H9 (cell line): ENCODE measurements around the gene SELENOV. TPM values are rescaled to one million over a fixed set of nuclear protein-coding genes. Genes with fewer than 3 reads are reported as not detected.
A peak's percentile ranks its signal among the peaks of the same experiment; 100 is the strongest.

Source experiments
- DNase-seq: peaks from one replicate; pipeline ENCODE4 v3.0.0-alpha.2; 2017
- H2AFZ ChIP-seq: one replicate; pipeline ENCODE4 v1.6.1; 2013; ENCODE audit warnings: mild to moderate bottlenecking, low read length, control low read depth, moderate library complexity
- H2AK5ac ChIP-seq: 2 replicates; pipeline ENCODE4 v1.6.1; 2013; ENCODE audit warnings: low read length, control low read depth, mixed read lengths; ENCODE audit not compliant: insufficient read length
- H2BK120ac ChIP-seq: one replicate; pipeline ENCODE4 v1.6.1; 2013; ENCODE audit warnings: low read depth, mild to moderate bottlenecking, low read length, control low read depth, inconsistent platforms; ENCODE audit not compliant: poor library complexity, severe bottlenecking
- H2BK12ac ChIP-seq: 2 replicates; pipeline ENCODE4 v1.6.1; 2013; ENCODE audit warnings: low read length, control low read depth, mixed read lengths, low read depth; ENCODE audit not compliant: insufficient read length
- H2BK15ac ChIP-seq: 2 replicates; pipeline ENCODE4 v1.6.1; 2013; ENCODE audit warnings: low read depth, low read length, control low read depth
- H2BK20ac ChIP-seq: one replicate; pipeline ENCODE4 v1.6.1; 2013; ENCODE audit warnings: low read depth, mild to moderate bottlenecking, low read length, control low read depth, inconsistent platforms; ENCODE audit not compliant: poor library complexity, severe bottlenecking
- H2BK5ac ChIP-seq: 2 replicates; pipeline ENCODE4 v1.6.1; 2013; ENCODE audit warnings: low read length, control low read depth, mixed read lengths; ENCODE audit not compliant: insufficient read length
- H3K14ac ChIP-seq: 2 replicates; pipeline ENCODE4 v1.6.1; 2013; ENCODE audit warnings: low read length, control low read depth; ENCODE audit not compliant: insufficient read depth
- H3K18ac ChIP-seq: 2 replicates; pipeline ENCODE4 v1.6.1; 2013; ENCODE audit warnings: low read depth, mild to moderate bottlenecking, mixed read lengths, low read length, control low read depth; ENCODE audit not compliant: insufficient read length
- H3K23ac ChIP-seq: 2 replicates; pipeline ENCODE4 v1.6.1; 2013; ENCODE audit warnings: low read length, control low read depth, mixed read lengths, low read depth; ENCODE audit not compliant: insufficient read length
- H3K23me2 ChIP-seq: 2 replicates; pipeline ENCODE4 v1.6.1; 2013; ENCODE audit warnings: low read depth, mild to moderate bottlenecking, mixed read lengths, low read length, control low read depth; ENCODE audit not compliant: insufficient read length, poor library complexity, severe bottlenecking
- H3K27ac ChIP-seq: 2 replicates; pipeline ENCODE4 v1.5.1; 2013; ENCODE audit warnings: low read length, control low read depth, mixed read lengths, low read depth; ENCODE audit not compliant: insufficient read length
- H3K27me3 ChIP-seq: 2 replicates; pipeline ENCODE4 v1.6.1; 2013; ENCODE audit warnings: low read length, control low read depth, inconsistent platforms; ENCODE audit not compliant: insufficient read depth
- H3K4ac ChIP-seq: 2 replicates; pipeline ENCODE4 v1.6.1; 2013; ENCODE audit warnings: low read depth, mild to moderate bottlenecking, control low read depth, inconsistent platforms, low read length, moderate library complexity
- H3K4me1 ChIP-seq: 2 replicates; pipeline ENCODE4 v1.6.1; 2013; ENCODE audit warnings: low read length, control low read depth, inconsistent platforms; ENCODE audit not compliant: insufficient read depth
- H3K4me2 ChIP-seq: 2 replicates; pipeline ENCODE4 v1.6.1; 2013; ENCODE audit warnings: low read length, control low read depth, mixed read lengths; ENCODE audit not compliant: insufficient read length, insufficient read depth
- H3K56ac ChIP-seq: 2 replicates; pipeline ENCODE4 v1.6.1; 2013; ENCODE audit warnings: low read depth, mild to moderate bottlenecking, mixed read lengths, low read length, control low read depth; ENCODE audit not compliant: insufficient read length
- H3K79me1 ChIP-seq: 2 replicates; pipeline ENCODE4 v1.6.1; 2013; ENCODE audit warnings: low read depth, mild to moderate bottlenecking, moderate library complexity, low read length, control low read depth, inconsistent platforms; ENCODE audit not compliant: insufficient read depth, poor library complexity, severe bottlenecking
- H3K79me2 ChIP-seq: 2 replicates; pipeline ENCODE4 v1.6.1; 2013; ENCODE audit warnings: low read length, control low read depth, inconsistent platforms; ENCODE audit not compliant: insufficient read depth
- H3K9ac ChIP-seq: 2 replicates; pipeline ENCODE4 v1.6.1; 2013; ENCODE audit warnings: low read length, control low read depth, mixed read lengths; ENCODE audit not compliant: insufficient read length; ENCODE audit errors: extremely low read depth
- H3K9me3 ChIP-seq: one replicate; pipeline ENCODE4 v1.6.1; 2013; ENCODE audit warnings: low read depth, low read length, inconsistent platforms; ENCODE audit not compliant: control insufficient read depth
- H3T11ph ChIP-seq: one replicate; pipeline ENCODE4 v1.6.1; 2013; ENCODE audit warnings: mild to moderate bottlenecking, low read length, control low read depth, inconsistent platforms
- H4K20me1 ChIP-seq: one replicate; pipeline ENCODE4 v1.6.1; 2013; ENCODE audit not compliant: control insufficient read depth, insufficient read length, insufficient read depth
- H4K5ac ChIP-seq: 2 replicates; pipeline ENCODE4 v1.6.1; 2013; ENCODE audit warnings: low read depth, mild to moderate bottlenecking, mixed read lengths, low read length, control low read depth; ENCODE audit not compliant: insufficient read length
- H4K8ac ChIP-seq: replicated peaks from 2 replicates; pipeline ENCODE4 v1.6.1; 2013; ENCODE audit warnings: low read length, control low read depth, mixed read lengths, low read depth; ENCODE audit not compliant: insufficient read length
- H4K91ac ChIP-seq: 2 replicates; pipeline ENCODE4 v1.6.1; 2013; ENCODE audit warnings: low read depth, mild to moderate bottlenecking, moderate library complexity, mixed read lengths, low read length, control low read depth; ENCODE audit not compliant: insufficient read length
- H3K27ac Mint-ChIP-seq, 3 experiments: 2 replicates in 2 of 3; 3 replicates in 1 of 3; pipeline ENCODE4 v1.8.0; 2020 to 2021; ENCODE audit warnings: mixed read lengths in 3 of 3, mild to moderate bottlenecking in 1 of 3, moderate library complexity in 1 of 3
- H3K27me3 Mint-ChIP-seq: 2 replicates; pipeline ENCODE4 v1.8.0; 2021; ENCODE audit warnings: low read depth, mild to moderate bottlenecking, moderate library complexity, mixed read lengths
- H3K36me3 Mint-ChIP-seq, 3 experiments: 2 replicates in 2 of 3; 3 replicates in 1 of 3; pipeline ENCODE4 v1.8.0; 2020 to 2021; ENCODE audit warnings: low read depth in 3 of 3, mixed read lengths in 3 of 3; ENCODE audit not compliant: insufficient read depth in 1 of 3
- H3K4me1 Mint-ChIP-seq, 2 experiments: 2 replicates each; pipeline ENCODE4 v1.8.0; 2020; ENCODE audit warnings: mixed read lengths in 2 of 2
- H3K4me3 Mint-ChIP-seq, 2 experiments: 2 replicates in 1 of 2; 3 replicates in 1 of 2; pipeline ENCODE4 v1.8.0; 2020 to 2021; ENCODE audit warnings: mild to moderate bottlenecking in 2 of 2, mixed read lengths in 2 of 2, moderate library complexity in 1 of 2
- H3K9me3 Mint-ChIP-seq, 2 experiments: 2 replicates in 1 of 2; 3 replicates in 1 of 2; pipeline ENCODE4 v1.8.0; 2020; ENCODE audit warnings: mild to moderate bottlenecking in 2 of 2, mixed read lengths in 2 of 2, moderate library complexity in 1 of 2
- CTCF ChIP-seq: fragments of 200-600 bp; sonication (generic); conservative IDR thresholded peaks from 3 replicates; pipeline ENCODE4 v1.8.0; 2021; ENCODE audit warnings: antibody characterized with exemption, mild to moderate bottlenecking
- WGBS: extraction: QIAGEN DNeasy Blood & Tissue Kit; methylation state at CpG from one replicate; pipeline ENCODE4 v1.1.7; 2013; ENCODE audit warnings: missing lambda C conversion rate, low lambda C conversion rate, mixed read lengths; ENCODE audit not compliant: insufficient read length; ENCODE audit errors: extremely low coverage; 5-methylcytosine and 5-hydroxymethylcytosine counted together
- total RNA-seq: library from RNA; stranded (reverse); gene quantifications from 2 replicates; pipeline ENCODE4 v1.2.1, GENCODE V29; 2021

Gene SELENOV
- total RNA-seq, 1 experiment from 2014 or later, result 6.9 TPM

GRCh38 chr19:39533003-39533512 is 18.1 kb downstream of the SELENOV start:
- no peak overlapping the region for H2BK120ac ChIP-seq
- H3K4me2 ChIP-seq, result no peak overlapping the region
- H2AFZ ChIP-seq, result no peak overlapping the region
- no peak; the same call in 2 of the 3 replicates for TF ChIP-seq CTCF
- no peak overlapping the region for H3K23ac ChIP-seq
- Mint-ChIP-seq H3K9me3 (peaks cover 0 to 3% of the 10 kb centered on the region in 2 experiments; a peak in 2 of 5 replicates), H3K36me3 (peaks cover 0 to 5% (median 3%) of the 10 kb centered on the region in 3 experiments; a peak in 5 of 7 replicates), H3K4me1 (peaks cover 5 to 6% of the 10 kb centered on the region in 2 experiments), H3K27me3 (peaks cover 6% of the 10 kb centered on the region), H3K4me3 (peak overlapping the region; percentile 37 to 96; a peak in 2 of 5 replicates), H3K27ac (no peak overlapping the region)
- no peak overlapping the region for H2AK5ac ChIP-seq
- no peaks in the 10 kb centered on the region for H3K79me1 ChIP-seq
- H3K14ac ChIP-seq, result no peak overlapping the region
- H2BK12ac ChIP-seq, result no peak overlapping the region
- no CpG with 5 or more reads among the region's 12 CpGs for WGBS
- H3K9me3 ChIP-seq, result no peaks in the 10 kb centered on the region
- H3K9ac ChIP-seq, result no peak overlapping the region
- H3K4ac ChIP-seq, result no peak overlapping the region
- no peak overlapping the region for H4K5ac ChIP-seq
- H3K18ac ChIP-seq, result no peak overlapping the region
- no peaks in the 10 kb centered on the region; the same call in 1 of the 2 replicates for H3K27me3 ChIP-seq
- no peak for DNase-seq
- no peaks in the 10 kb centered on the region for H3K4me1 ChIP-seq
- H4K91ac ChIP-seq, result no peak overlapping the region
- H4K8ac ChIP-seq, result no peak overlapping the region
- H2BK5ac ChIP-seq, result no peak overlapping the region
- H3K23me2 ChIP-seq, result peaks cover 5% of the 10 kb centered on the region
- H4K20me1 ChIP-seq, result no peaks in the 10 kb centered on the region
- H3K27ac ChIP-seq, result no peak overlapping the region
- no peak overlapping the region for H2BK20ac ChIP-seq
- H2BK15ac ChIP-seq, result no peak overlapping the region
- H3K56ac ChIP-seq, result no peak overlapping the region
- H3K79me2 ChIP-seq, result no peaks in the 10 kb centered on the region; the same call in 1 of the 2 replicates
- no peak overlapping the region for H3T11ph ChIP-seq
